Stimulated activated CD8-positive, alpha-beta memory T cell treated with anti-CD3 and anti-CD28 coated beads, Interleukin-7, amount 100 ng/mL, for 1 hour (primary cell): ENCODE results near the gene PCNT.
"Not testable (repeated sequence)": the region's sequence is repeated elsewhere in the genome, so short reads cannot be mapped to it uniquely, and the experiment has no call there.

Source experiments
- DNase-seq, 2 donors: peaks; one replicate each; pipeline ENCODE4 v3.0.0-alpha.2; 2020; ENCODE audit warnings: low read depth in 2 of 2

Gene PCNT

GRCh38 chr21:46356494-46357334 is 32.8 kb downstream of the PCNT start:
- DNase-seq, result no peak

- no peak for DNase-seq
Observed at GRCh38 chr21:46357335-46357604, 33.3 kb downstream of the PCNT start.

GRCh38 chr21:46357684-46358425 is 33.9 kb downstream of the PCNT start:
- no peak for DNase-seq

GRCh38 chr21:46361176-46361575 is 37.2 kb downstream of the PCNT start:
- DNase-seq, result no peak

- no peak for DNase-seq
Observed at GRCh38 chr21:46361935-46362334, 38.0 kb downstream of the PCNT start.

GRCh38 chr21:46362946-46363345 is 39.0 kb downstream of the PCNT start:
- no peak for DNase-seq

- no peak for DNase-seq
Observed at GRCh38 chr21:46363698-46364097, 39.7 kb downstream of the PCNT start.

- no peak for DNase-seq
Observed at GRCh38 chr21:46366091-46366490, 42.1 kb downstream of the PCNT start.

- DNase-seq, result no peak
Observed at GRCh38 chr21:46366561-46366960, 42.6 kb downstream of the PCNT start.

GRCh38 chr21:46366966-46367365 is 43.0 kb downstream of the PCNT start:
- DNase-seq, result no peak

GRCh38 chr21:46368533-46369285 is 44.8 kb downstream of the PCNT start:
- peak; percentile 1 to 5 for DNase-seq

GRCh38 chr21:46369520-46370235 is 45.7 kb downstream of the PCNT start:
- no peak for DNase-seq

- DNase-seq, result no peak
Observed at GRCh38 chr21:46371204-46372013, 47.5 kb downstream of the PCNT start.

GRCh38 chr21:46372014-46372485 is 48.1 kb downstream of the PCNT start:
- no peak for DNase-seq

GRCh38 chr21:46372947-46373346 is 49.0 kb downstream of the PCNT start:
- not testable (repeated sequence) for DNase-seq

GRCh38 chr21:46374761-46375389 is 50.9 kb downstream of the PCNT start:
- DNase-seq, result no peak

GRCh38 chr21:46375560-46376230 is 51.7 kb downstream of the PCNT start:
- DNase-seq, result no peak

GRCh38 chr21:46376231-46376628 is 52.3 kb downstream of the PCNT start:
- DNase-seq, result no peak

GRCh38 chr21:46376856-46377453 is 53.0 kb downstream of the PCNT start:
- DNase-seq, result no peak
